H9 (cell line): ENCODE data around the gene HMGCL. TPM values are rescaled to one million over a fixed set of nuclear protein-coding genes. Genes with fewer than 3 reads are reported as not detected.

Source experiments
- DNase-seq: peaks from one replicate; pipeline ENCODE4 v3.0.0-alpha.2; 2017
- H2AFZ ChIP-seq: one replicate; pipeline ENCODE4 v1.6.1; 2013; ENCODE audit warnings: mild to moderate bottlenecking, low read length, control low read depth, moderate library complexity
- H2AK5ac ChIP-seq: 2 replicates; pipeline ENCODE4 v1.6.1; 2013; ENCODE audit warnings: low read length, control low read depth, mixed read lengths; ENCODE audit not compliant: insufficient read length
- H2BK120ac ChIP-seq: one replicate; pipeline ENCODE4 v1.6.1; 2013; ENCODE audit warnings: low read depth, mild to moderate bottlenecking, low read length, control low read depth, inconsistent platforms; ENCODE audit not compliant: poor library complexity, severe bottlenecking
- H2BK12ac ChIP-seq: 2 replicates; pipeline ENCODE4 v1.6.1; 2013; ENCODE audit warnings: low read length, control low read depth, mixed read lengths, low read depth; ENCODE audit not compliant: insufficient read length
- H2BK15ac ChIP-seq: 2 replicates; pipeline ENCODE4 v1.6.1; 2013; ENCODE audit warnings: low read depth, low read length, control low read depth
- H2BK20ac ChIP-seq: one replicate; pipeline ENCODE4 v1.6.1; 2013; ENCODE audit warnings: low read depth, mild to moderate bottlenecking, low read length, control low read depth, inconsistent platforms; ENCODE audit not compliant: poor library complexity, severe bottlenecking
- H2BK5ac ChIP-seq: 2 replicates; pipeline ENCODE4 v1.6.1; 2013; ENCODE audit warnings: low read length, control low read depth, mixed read lengths; ENCODE audit not compliant: insufficient read length
- H3K14ac ChIP-seq: 2 replicates; pipeline ENCODE4 v1.6.1; 2013; ENCODE audit warnings: low read length, control low read depth; ENCODE audit not compliant: insufficient read depth
- H3K18ac ChIP-seq: 2 replicates; pipeline ENCODE4 v1.6.1; 2013; ENCODE audit warnings: low read depth, mild to moderate bottlenecking, mixed read lengths, low read length, control low read depth; ENCODE audit not compliant: insufficient read length
- H3K23ac ChIP-seq: 2 replicates; pipeline ENCODE4 v1.6.1; 2013; ENCODE audit warnings: low read length, control low read depth, mixed read lengths, low read depth; ENCODE audit not compliant: insufficient read length
- H3K23me2 ChIP-seq: 2 replicates; pipeline ENCODE4 v1.6.1; 2013; ENCODE audit warnings: low read depth, mild to moderate bottlenecking, mixed read lengths, low read length, control low read depth; ENCODE audit not compliant: insufficient read length, poor library complexity, severe bottlenecking
- H3K27ac ChIP-seq: 2 replicates; pipeline ENCODE4 v1.5.1; 2013; ENCODE audit warnings: low read length, control low read depth, mixed read lengths, low read depth; ENCODE audit not compliant: insufficient read length
- H3K27me3 ChIP-seq: 2 replicates; pipeline ENCODE4 v1.6.1; 2013; ENCODE audit warnings: low read length, control low read depth, inconsistent platforms; ENCODE audit not compliant: insufficient read depth
- H3K4ac ChIP-seq: 2 replicates; pipeline ENCODE4 v1.6.1; 2013; ENCODE audit warnings: low read depth, mild to moderate bottlenecking, control low read depth, inconsistent platforms, low read length, moderate library complexity
- H3K4me1 ChIP-seq: 2 replicates; pipeline ENCODE4 v1.6.1; 2013; ENCODE audit warnings: low read length, control low read depth, inconsistent platforms; ENCODE audit not compliant: insufficient read depth
- H3K4me2 ChIP-seq: 2 replicates; pipeline ENCODE4 v1.6.1; 2013; ENCODE audit warnings: low read length, control low read depth, mixed read lengths; ENCODE audit not compliant: insufficient read length, insufficient read depth
- H3K56ac ChIP-seq: 2 replicates; pipeline ENCODE4 v1.6.1; 2013; ENCODE audit warnings: low read depth, mild to moderate bottlenecking, mixed read lengths, low read length, control low read depth; ENCODE audit not compliant: insufficient read length
- H3K79me1 ChIP-seq: 2 replicates; pipeline ENCODE4 v1.6.1; 2013; ENCODE audit warnings: low read depth, mild to moderate bottlenecking, moderate library complexity, low read length, control low read depth, inconsistent platforms; ENCODE audit not compliant: insufficient read depth, poor library complexity, severe bottlenecking
- H3K79me2 ChIP-seq: 2 replicates; pipeline ENCODE4 v1.6.1; 2013; ENCODE audit warnings: low read length, control low read depth, inconsistent platforms; ENCODE audit not compliant: insufficient read depth
- H3K9ac ChIP-seq: 2 replicates; pipeline ENCODE4 v1.6.1; 2013; ENCODE audit warnings: low read length, control low read depth, mixed read lengths; ENCODE audit not compliant: insufficient read length; ENCODE audit errors: extremely low read depth
- H3K9me3 ChIP-seq: one replicate; pipeline ENCODE4 v1.6.1; 2013; ENCODE audit warnings: low read depth, low read length, inconsistent platforms; ENCODE audit not compliant: control insufficient read depth
- H3T11ph ChIP-seq: one replicate; pipeline ENCODE4 v1.6.1; 2013; ENCODE audit warnings: mild to moderate bottlenecking, low read length, control low read depth, inconsistent platforms
- H4K20me1 ChIP-seq: one replicate; pipeline ENCODE4 v1.6.1; 2013; ENCODE audit not compliant: control insufficient read depth, insufficient read length, insufficient read depth
- H4K5ac ChIP-seq: 2 replicates; pipeline ENCODE4 v1.6.1; 2013; ENCODE audit warnings: low read depth, mild to moderate bottlenecking, mixed read lengths, low read length, control low read depth; ENCODE audit not compliant: insufficient read length
- H4K8ac ChIP-seq: replicated peaks from 2 replicates; pipeline ENCODE4 v1.6.1; 2013; ENCODE audit warnings: low read length, control low read depth, mixed read lengths, low read depth; ENCODE audit not compliant: insufficient read length
- H4K91ac ChIP-seq: 2 replicates; pipeline ENCODE4 v1.6.1; 2013; ENCODE audit warnings: low read depth, mild to moderate bottlenecking, moderate library complexity, mixed read lengths, low read length, control low read depth; ENCODE audit not compliant: insufficient read length
- H3K27ac Mint-ChIP-seq, 3 experiments: 2 replicates in 2 of 3; 3 replicates in 1 of 3; pipeline ENCODE4 v1.8.0; 2020 to 2021; ENCODE audit warnings: mixed read lengths in 3 of 3, mild to moderate bottlenecking in 1 of 3, moderate library complexity in 1 of 3
- H3K27me3 Mint-ChIP-seq: 2 replicates; pipeline ENCODE4 v1.8.0; 2021; ENCODE audit warnings: low read depth, mild to moderate bottlenecking, moderate library complexity, mixed read lengths
- H3K36me3 Mint-ChIP-seq, 3 experiments: 2 replicates in 2 of 3; 3 replicates in 1 of 3; pipeline ENCODE4 v1.8.0; 2020 to 2021; ENCODE audit warnings: low read depth in 3 of 3, mixed read lengths in 3 of 3; ENCODE audit not compliant: insufficient read depth in 1 of 3
- H3K4me1 Mint-ChIP-seq, 2 experiments: 2 replicates each; pipeline ENCODE4 v1.8.0; 2020; ENCODE audit warnings: mixed read lengths in 2 of 2
- H3K4me3 Mint-ChIP-seq, 2 experiments: 2 replicates in 1 of 2; 3 replicates in 1 of 2; pipeline ENCODE4 v1.8.0; 2020 to 2021; ENCODE audit warnings: mild to moderate bottlenecking in 2 of 2, mixed read lengths in 2 of 2, moderate library complexity in 1 of 2
- H3K9me3 Mint-ChIP-seq, 2 experiments: 2 replicates in 1 of 2; 3 replicates in 1 of 2; pipeline ENCODE4 v1.8.0; 2020; ENCODE audit warnings: mild to moderate bottlenecking in 2 of 2, mixed read lengths in 2 of 2, moderate library complexity in 1 of 2
- WGBS: extraction: QIAGEN DNeasy Blood & Tissue Kit; methylation state at CpG from one replicate; pipeline ENCODE4 v1.1.7; 2013; ENCODE audit warnings: missing lambda C conversion rate, low lambda C conversion rate, mixed read lengths; ENCODE audit not compliant: insufficient read length; ENCODE audit errors: extremely low coverage; 5-methylcytosine and 5-hydroxymethylcytosine counted together
- total RNA-seq: library from RNA; stranded (reverse); gene quantifications from 2 replicates; pipeline ENCODE4 v1.2.1, GENCODE V29; 2021
- TF ChIP-seq, protein P1 (sequence below): fragments of 200-600 bp; sonication (generic); conservative IDR thresholded peaks from 3 replicates; pipeline ENCODE4 v1.8.0; 2021; ENCODE audit warnings: antibody characterized with exemption, mild to moderate bottlenecking

HMGCL gene
- total RNA-seq, 1 experiment from 2014 or later: 15.9 TPM

DNA sequence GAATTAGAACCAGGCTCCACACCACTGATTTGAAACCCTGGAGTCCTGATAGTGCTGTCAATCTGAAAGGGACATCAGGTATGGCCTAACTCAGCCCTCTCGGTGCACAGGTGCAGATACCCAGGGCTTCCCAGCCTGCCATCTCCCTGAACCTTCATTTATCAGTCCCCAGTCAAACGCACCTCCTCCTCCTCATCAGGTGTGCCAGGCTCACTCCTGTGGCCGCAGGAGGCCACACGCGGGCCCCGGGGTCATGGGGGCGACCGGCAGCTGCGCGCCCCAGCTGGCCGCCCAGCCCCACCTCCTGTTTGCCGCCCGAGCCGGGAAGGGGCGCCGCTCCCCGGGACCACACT, 42.3 kb upstream of the HMGCL start:
- no peaks in the 10 kb centered on the region for H3K9me3 ChIP-seq
- Mint-ChIP-seq H3K4me1 (peaks cover 5 to 14% of the 10 kb centered on the region in 2 experiments), H3K9me3 (peaks cover 0 to 3% of the 10 kb centered on the region in 2 experiments; a peak in 1 of 5 replicates), H3K4me3 (peak overlapping the region; percentile 69 to 84), H3K36me3 (peaks cover 0 to 6% (median 0%) of the 10 kb centered on the region in 3 experiments; a peak in 2 of 7 replicates), H3K27ac (no peak overlapping the region), H3K27me3 (peaks cover 38% of the 10 kb centered on the region)
- no peak overlapping the region for H4K5ac ChIP-seq
- DNase-seq: no peak
- WGBS: no CpG with 5 or more reads among the region's 17 CpGs
- no peak overlapping the region for H2BK20ac ChIP-seq
- H4K8ac ChIP-seq: no peak overlapping the region
- H2AFZ ChIP-seq: no peak overlapping the region
- H3K14ac ChIP-seq: no peak overlapping the region
- H4K20me1 ChIP-seq: no peaks in the 10 kb centered on the region
- H4K91ac ChIP-seq: no peak overlapping the region
- H3K79me2 ChIP-seq: no peaks in the 10 kb centered on the region
- no peak overlapping the region for H2BK120ac ChIP-seq
- no peak overlapping the region for H2BK12ac ChIP-seq
- H3K79me1 ChIP-seq: no peaks in the 10 kb centered on the region
- H3K23me2 ChIP-seq: peaks cover 6% of the 10 kb centered on the region
- no peak overlapping the region for H3K9ac ChIP-seq
- peak overlapping the region; percentile 48 for H3K4me2 ChIP-seq
- no peaks in the 10 kb centered on the region for H3K4me1 ChIP-seq
- H2BK15ac ChIP-seq: no peak overlapping the region
- no peak overlapping the region for H3T11ph ChIP-seq
- no peak overlapping the region for H3K56ac ChIP-seq
- H2BK5ac ChIP-seq: no peak overlapping the region
- no peak overlapping the region for H3K27ac ChIP-seq
- H2AK5ac ChIP-seq: no peak overlapping the region
- H3K4ac ChIP-seq: no peak overlapping the region
- H3K18ac ChIP-seq: no peak overlapping the region
- peaks cover 3% of the 10 kb centered on the region; the same call in 1 of the 2 replicates for H3K27me3 ChIP-seq
- H3K23ac ChIP-seq: no peak overlapping the region
- TF ChIP-seq, protein P1, sequence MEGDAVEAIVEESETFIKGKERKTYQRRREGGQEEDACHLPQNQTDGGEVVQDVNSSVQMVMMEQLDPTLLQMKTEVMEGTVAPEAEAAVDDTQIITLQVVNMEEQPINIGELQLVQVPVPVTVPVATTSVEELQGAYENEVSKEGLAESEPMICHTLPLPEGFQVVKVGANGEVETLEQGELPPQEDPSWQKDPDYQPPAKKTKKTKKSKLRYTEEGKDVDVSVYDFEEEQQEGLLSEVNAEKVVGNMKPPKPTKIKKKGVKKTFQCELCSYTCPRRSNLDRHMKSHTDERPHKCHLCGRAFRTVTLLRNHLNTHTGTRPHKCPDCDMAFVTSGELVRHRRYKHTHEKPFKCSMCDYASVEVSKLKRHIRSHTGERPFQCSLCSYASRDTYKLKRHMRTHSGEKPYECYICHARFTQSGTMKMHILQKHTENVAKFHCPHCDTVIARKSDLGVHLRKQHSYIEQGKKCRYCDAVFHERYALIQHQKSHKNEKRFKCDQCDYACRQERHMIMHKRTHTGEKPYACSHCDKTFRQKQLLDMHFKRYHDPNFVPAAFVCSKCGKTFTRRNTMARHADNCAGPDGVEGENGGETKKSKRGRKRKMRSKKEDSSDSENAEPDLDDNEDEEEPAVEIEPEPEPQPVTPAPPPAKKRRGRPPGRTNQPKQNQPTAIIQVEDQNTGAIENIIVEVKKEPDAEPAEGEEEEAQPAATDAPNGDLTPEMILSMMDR: no peak
